KMS-11 (cell line): ENCODE measurements around the gene ARHGAP8.
"Not testable (repeated sequence)": the region's sequence is repeated elsewhere in the genome, so short reads cannot be mapped to it uniquely, and the experiment has no call there.

Source experiments
- H2AFZ ChIP-seq: fragments of 200-600 bp; sonication (generic); 2 replicates; pipeline ENCODE4 v1.6.1; 2016; ENCODE audit warnings: antibody characterized with exemption, mixed run types, low read depth
- H3K27ac ChIP-seq: fragments of 200-600 bp; sonication (generic); 2 replicates; pipeline ENCODE4 v1.6.1; 2016; ENCODE audit warnings: mild to moderate bottlenecking, mixed run types
- H3K27me3 ChIP-seq: fragments of 200-600 bp; sonication (generic); 2 replicates; pipeline ENCODE4 v1.6.1; 2017; ENCODE audit warnings: mild to moderate bottlenecking, low read depth, mixed run types, moderate library complexity; ENCODE audit not compliant: insufficient read depth
- H3K36me3 ChIP-seq: fragments of 200-600 bp; sonication (generic); 2 replicates; pipeline ENCODE4 v1.6.1; 2017; ENCODE audit warnings: mild to moderate bottlenecking, mixed run types; ENCODE audit not compliant: insufficient read depth
- H3K4me1 ChIP-seq: fragments of 200-600 bp; sonication (generic); 2 replicates; pipeline ENCODE4 v1.6.1; 2016; ENCODE audit warnings: mild to moderate bottlenecking, low read depth, mixed run types; ENCODE audit not compliant: poor library complexity, severe bottlenecking
- H3K4me2 ChIP-seq: fragments of 200-600 bp; sonication (generic); 2 replicates; pipeline ENCODE4 v1.7.0; 2016; ENCODE audit warnings: mild to moderate bottlenecking, mixed run types
- H3K4me3 ChIP-seq: fragments of 200-600 bp; sonication (generic); IDR thresholded peaks from 2 replicates; pipeline ENCODE4 v1.6.1; 2017; ENCODE audit warnings: low read depth, low read length, mixed read lengths; ENCODE audit not compliant: insufficient read depth
- H3K79me2 ChIP-seq: fragments of 200-600 bp; sonication (generic); 2 replicates; pipeline ENCODE4 v1.6.1; 2016; ENCODE audit warnings: low read depth, mixed run types; ENCODE audit not compliant: insufficient read depth
- H3K9ac ChIP-seq: fragments of 200-600 bp; sonication (generic); 2 replicates; pipeline ENCODE4 v1.6.1; 2016; ENCODE audit warnings: mild to moderate bottlenecking, mixed run types
- H4K20me1 ChIP-seq: fragments of 200-600 bp; sonication (generic); 2 replicates; pipeline ENCODE4 v1.6.1; 2016; ENCODE audit warnings: mild to moderate bottlenecking, mixed run types; ENCODE audit not compliant: insufficient read depth
- TF ChIP-seq, protein P1 (sequence below): fragments of 200-600 bp; sonication (generic); conservative IDR thresholded peaks from 2 replicates; pipeline ENCODE4 v1.6.1; 2017; ENCODE audit warnings: low read depth, mild to moderate bottlenecking, antibody characterized with exemption, low read length, moderate library complexity, mixed read lengths

The ARHGAP8 gene

DNA sequence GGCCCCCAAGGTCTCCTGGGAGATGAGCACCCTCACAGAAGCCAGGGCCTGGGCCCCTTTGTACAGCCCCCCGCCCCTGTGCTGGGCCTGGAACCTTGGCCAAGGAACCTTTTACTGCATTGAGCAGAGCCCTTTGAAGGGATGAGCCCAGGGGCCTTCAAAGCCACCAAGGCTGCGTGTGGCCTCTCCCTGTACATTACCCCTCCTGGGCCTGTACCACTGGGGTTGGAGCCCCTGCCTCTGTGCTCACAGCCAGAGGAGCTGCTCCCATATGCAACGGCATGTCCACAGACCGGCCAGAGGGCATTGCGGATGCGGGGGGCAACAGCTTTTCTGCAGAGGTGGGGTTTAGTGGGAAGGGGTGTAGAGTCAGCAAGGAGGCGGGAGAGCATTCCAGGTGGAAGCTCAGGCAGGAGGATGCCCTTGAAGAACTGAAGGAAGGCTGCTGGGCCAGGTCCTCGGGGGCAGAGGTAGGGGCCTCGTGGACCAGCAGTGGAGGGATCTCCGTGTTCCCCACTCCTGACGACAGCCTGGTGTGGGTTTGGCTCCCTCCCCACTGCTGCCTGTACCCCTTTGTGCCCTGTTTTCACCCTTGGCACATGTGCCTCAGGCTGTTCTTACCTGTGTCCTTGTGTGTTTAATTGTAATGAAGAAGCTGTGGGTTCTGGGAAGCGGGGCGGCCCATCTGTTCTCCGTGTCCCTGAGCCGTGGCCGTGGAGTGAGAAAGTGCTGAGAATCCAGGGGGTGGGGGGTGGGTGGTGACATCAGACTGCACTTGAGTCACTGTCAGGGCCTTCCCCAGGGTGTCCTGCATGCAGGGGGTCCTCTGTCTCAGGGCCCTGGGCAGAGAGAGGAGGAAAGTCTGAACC lies 46.9 kb downstream of the ARHGAP8 start:
- Histone ChIP-seq H3K4me1 (no peaks in the 10 kb centered on the region), H3K4me2 (no peak overlapping the region), H4K20me1 (no peaks in the 10 kb centered on the region), H3K27me3 (peaks cover 2% of the 10 kb centered on the region; the same call in 1 of the 2 replicates), H2AFZ (no peak overlapping the region), H3K4me3 (no peak overlapping the region), H3K36me3 (no peaks in the 10 kb centered on the region), H3K79me2 (no peaks in the 10 kb centered on the region), H3K27ac (no peak overlapping the region), H3K9ac (no peak overlapping the region)
- TF ChIP-seq, protein P1, sequence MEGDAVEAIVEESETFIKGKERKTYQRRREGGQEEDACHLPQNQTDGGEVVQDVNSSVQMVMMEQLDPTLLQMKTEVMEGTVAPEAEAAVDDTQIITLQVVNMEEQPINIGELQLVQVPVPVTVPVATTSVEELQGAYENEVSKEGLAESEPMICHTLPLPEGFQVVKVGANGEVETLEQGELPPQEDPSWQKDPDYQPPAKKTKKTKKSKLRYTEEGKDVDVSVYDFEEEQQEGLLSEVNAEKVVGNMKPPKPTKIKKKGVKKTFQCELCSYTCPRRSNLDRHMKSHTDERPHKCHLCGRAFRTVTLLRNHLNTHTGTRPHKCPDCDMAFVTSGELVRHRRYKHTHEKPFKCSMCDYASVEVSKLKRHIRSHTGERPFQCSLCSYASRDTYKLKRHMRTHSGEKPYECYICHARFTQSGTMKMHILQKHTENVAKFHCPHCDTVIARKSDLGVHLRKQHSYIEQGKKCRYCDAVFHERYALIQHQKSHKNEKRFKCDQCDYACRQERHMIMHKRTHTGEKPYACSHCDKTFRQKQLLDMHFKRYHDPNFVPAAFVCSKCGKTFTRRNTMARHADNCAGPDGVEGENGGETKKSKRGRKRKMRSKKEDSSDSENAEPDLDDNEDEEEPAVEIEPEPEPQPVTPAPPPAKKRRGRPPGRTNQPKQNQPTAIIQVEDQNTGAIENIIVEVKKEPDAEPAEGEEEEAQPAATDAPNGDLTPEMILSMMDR = no peak

DNA sequence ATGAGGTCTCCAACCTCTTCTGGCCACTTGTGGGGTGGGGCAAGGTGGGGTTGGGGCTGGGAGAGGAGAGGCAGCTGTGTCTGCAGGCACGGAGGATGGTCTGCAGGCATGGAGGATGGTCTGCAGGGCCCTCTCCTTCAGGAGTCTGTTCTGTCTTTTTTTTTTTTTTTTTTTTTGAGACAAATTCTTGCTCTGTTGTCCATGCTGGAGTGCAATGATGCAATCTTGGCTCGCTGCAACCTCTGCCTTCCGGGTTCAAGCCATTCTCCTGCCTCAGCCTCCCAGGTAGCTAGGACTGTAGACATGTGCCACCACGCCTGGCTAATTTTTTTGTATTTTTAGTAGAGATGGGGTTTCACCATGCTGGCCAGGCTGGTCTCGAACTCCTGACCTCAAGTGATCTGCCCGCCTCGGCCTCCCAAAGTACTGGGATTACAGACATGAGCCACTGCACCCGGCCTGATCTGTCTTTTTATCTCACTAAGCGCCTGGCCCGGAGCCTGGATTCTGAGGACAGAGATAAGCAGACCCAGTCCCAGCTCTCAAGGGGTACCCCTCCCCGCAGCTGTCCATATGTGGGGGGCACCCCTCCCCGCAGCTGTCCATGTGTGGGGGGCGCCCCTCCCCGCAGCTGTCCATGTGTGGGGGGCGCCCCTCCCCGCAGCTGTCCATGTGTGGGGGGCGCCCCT lies 47.7 kb downstream of the ARHGAP8 start:
- H3K4me1 ChIP-seq, H3K27ac ChIP-seq, H3K27me3 ChIP-seq, H3K79me2 ChIP-seq, H2AFZ ChIP-seq, H3K4me2 ChIP-seq, H4K20me1 ChIP-seq, H3K36me3 ChIP-seq, H3K4me3 ChIP-seq, H3K9ac ChIP-seq: not testable (repeated sequence)

DNA sequence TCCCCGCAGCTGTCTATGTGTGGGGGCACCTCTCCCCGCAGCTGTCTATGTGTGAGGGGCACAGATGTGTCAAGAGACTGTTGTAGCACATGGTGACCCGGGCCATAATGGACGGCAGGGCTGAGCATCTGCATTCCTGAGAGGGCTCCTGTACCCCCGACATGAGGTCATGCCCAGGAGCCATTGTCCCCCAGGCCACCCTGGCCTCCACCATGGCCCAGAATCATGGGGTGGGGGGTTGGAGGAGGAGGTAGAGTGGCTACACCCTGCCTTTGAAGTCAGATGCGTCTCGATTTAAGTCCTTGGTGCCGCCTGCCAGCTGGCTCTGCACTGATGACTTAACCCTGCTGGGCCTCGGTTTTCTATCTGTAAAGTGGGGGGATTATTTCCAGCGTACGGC lies 49.1 kb downstream of the ARHGAP8 start:
- H3K27ac ChIP-seq = no peak overlapping the region
- H3K4me2 ChIP-seq = no peak overlapping the region
- H3K4me1 ChIP-seq = no peaks in the 10 kb centered on the region
- H3K4me3 ChIP-seq = no peak overlapping the region
- TF ChIP-seq, protein P1 = no peak
- H3K79me2 ChIP-seq = no peaks in the 10 kb centered on the region
- H3K36me3 ChIP-seq = no peaks in the 10 kb centered on the region
- no peaks in the 10 kb centered on the region for H4K20me1 ChIP-seq
- H3K9ac ChIP-seq = no peak overlapping the region
- H2AFZ ChIP-seq = no peak overlapping the region
- H3K27me3 ChIP-seq = peaks cover 12% of the 10 kb centered on the region; the same call in 1 of the 2 replicates

DNA sequence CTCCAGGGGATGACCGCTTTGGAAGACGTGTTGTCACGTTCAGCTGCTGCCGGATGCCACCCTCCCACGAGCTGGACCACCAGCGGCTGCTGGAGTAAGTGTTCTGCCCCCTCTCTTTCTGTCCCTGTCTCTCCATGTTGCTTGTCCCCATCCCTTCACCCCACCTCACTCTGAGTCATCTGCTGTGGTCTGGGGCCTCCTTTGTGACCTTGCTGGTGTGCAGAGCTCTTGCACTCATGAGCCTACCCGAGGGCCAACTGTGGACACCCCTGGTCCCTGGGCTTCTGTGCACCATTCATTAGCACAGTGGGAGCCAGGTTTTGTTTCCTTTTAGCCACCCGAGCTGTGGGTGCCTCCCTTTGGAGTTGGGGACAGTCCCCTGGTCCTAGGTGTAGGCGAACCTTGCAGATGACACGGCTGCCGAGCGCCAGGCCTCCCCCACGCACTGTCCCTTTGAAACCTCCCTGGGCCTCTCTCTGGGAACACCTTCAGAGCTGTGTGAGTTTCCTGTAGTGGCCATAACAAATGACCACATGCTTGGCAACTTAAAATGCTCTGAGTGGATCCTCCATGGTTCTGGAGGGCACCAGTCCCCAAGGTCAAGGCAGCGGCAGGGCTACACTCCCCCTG lies 49.8 kb downstream of the ARHGAP8 start:
- no peaks in the 10 kb centered on the region for H3K4me1 ChIP-seq

More for the DNA sequence above, 49.8 kb downstream of the ARHGAP8 start:
- Histone ChIP-seq H3K36me3 (no peaks in the 10 kb centered on the region), H3K27me3 (peaks cover 12% of the 10 kb centered on the region; the same call in 1 of the 2 replicates), H3K4me3 (no peak overlapping the region), H2AFZ (no peak overlapping the region), H3K79me2 (no peaks in the 10 kb centered on the region), H3K9ac (no peak overlapping the region), H3K4me2 (no peak overlapping the region), H4K20me1 (no peaks in the 10 kb centered on the region), H3K27ac (no peak overlapping the region)
- TF ChIP-seq, protein P1 = no peak
